Amniotic stem cell (primary cell): ENCODE measurements around the gene KIAA0825.
A peak's percentile ranks its signal among the peaks of the same experiment; 100 is the strongest.

Source experiments
- DNase-seq: peaks from one replicate; lab custom pipeline; 2025; lab: John Stamatoyannopoulos, UW

KIAA0825 gene

GRCh38 chr5:94440015-94440414 lies 178.4 kb downstream of the KIAA0825 start:
- no peak for DNase-seq

GRCh38 chr5:94433397-94434163 lies 184.8 kb downstream of the KIAA0825 start:
- DNase-seq: no peak

GRCh38 chr5:94432499-94432898 lies 185.9 kb downstream of the KIAA0825 start:
- DNase-seq: no peak

- no peak for DNase-seq
These were observed 186.7 kb downstream of the KIAA0825 start for GRCh38 chr5:94431696-94432095.

- DNase-seq: no peak
These were observed 188.8 kb downstream of the KIAA0825 start for GRCh38 chr5:94429566-94429965.

- DNase-seq: no peak
These were observed 193.0 kb downstream of the KIAA0825 start for GRCh38 chr5:94425396-94425795.

GRCh38 chr5:94423411-94423810 lies 195.0 kb downstream of the KIAA0825 start:
- DNase-seq: no peak

GRCh38 chr5:94422812-94423211 lies 195.6 kb downstream of the KIAA0825 start:
- DNase-seq: no peak

GRCh38 chr5:94420885-94421284 lies 197.5 kb downstream of the KIAA0825 start:
- no peak for DNase-seq

GRCh38 chr5:94415798-94416197 lies 202.6 kb downstream of the KIAA0825 start:
- no peak for DNase-seq

GRCh38 chr5:94409440-94409839 lies 209.0 kb downstream of the KIAA0825 start:
- DNase-seq: no peak

GRCh38 chr5:94407023-94407422 lies 211.4 kb downstream of the KIAA0825 start:
- DNase-seq: no peak

GRCh38 chr5:94403483-94403882 lies 214.9 kb downstream of the KIAA0825 start:
- no peak for DNase-seq

GRCh38 chr5:94402096-94402495 lies 216.3 kb downstream of the KIAA0825 start:
- peak; percentile 24 for DNase-seq

GRCh38 chr5:94397508-94397907 lies 220.9 kb downstream of the KIAA0825 start:
- no peak for DNase-seq

GRCh38 chr5:94396687-94397086 lies 221.7 kb downstream of the KIAA0825 start:
- DNase-seq: no peak

GRCh38 chr5:94395468-94395867 lies 222.9 kb downstream of the KIAA0825 start:
- DNase-seq: no peak

- DNase-seq: no peak
These were observed 226.4 kb downstream of the KIAA0825 start for GRCh38 chr5:94391996-94392395.

- DNase-seq: no peak
These were observed 228.9 kb downstream of the KIAA0825 start for GRCh38 chr5:94389515-94389899.

- DNase-seq: no peak
These were observed 229.5 kb downstream of the KIAA0825 start for GRCh38 chr5:94388773-94389514.

- no peak for DNase-seq
These were observed 232.6 kb downstream of the KIAA0825 start for GRCh38 chr5:94385767-94386166.

- no peak for DNase-seq
These were observed 240.3 kb downstream of the KIAA0825 start for GRCh38 chr5:94378062-94378461.

GRCh38 chr5:94376672-94377345 lies 241.6 kb downstream of the KIAA0825 start:
- no peak for DNase-seq
